Subcutaneous abdominal adipose tissue (tissue), 5 donors: ENCODE results near the gene MAP3K13.
A peak's percentile ranks its signal among the peaks of the same experiment; 100 is the strongest.
"Not testable (repeated sequence)": the region's sequence is repeated elsewhere in the genome, so short reads cannot be mapped to it uniquely, and the experiment has no call there.

ENCODE experiments used
- H3K27ac ChIP-seq: one replicate; pipeline ENCODE4 v1.7.0; 2013; ENCODE audit warnings: low read depth, mild to moderate bottlenecking, inconsistent platforms, low read length, moderate library complexity
- H3K27me3 ChIP-seq, 5 donors: one replicate each; pipeline ENCODE4 v1.7.0; 2013; ENCODE audit warnings: low read length in 5 of 5, inconsistent platforms in 1 of 5; ENCODE audit not compliant: control insufficient read depth in 5 of 5, insufficient read depth in 4 of 5
- H3K36me3 ChIP-seq, 5 donors: one replicate each; pipeline ENCODE4 v1.7.0; 2013; ENCODE audit warnings: low read length in 5 of 5; ENCODE audit not compliant: control insufficient read depth in 5 of 5, insufficient read depth in 5 of 5
- H3K4me1 ChIP-seq, 5 donors: one replicate each; pipeline ENCODE4 v1.7.0; 2013; ENCODE audit warnings: low read length in 5 of 5, mild to moderate bottlenecking in 3 of 5, moderate library complexity in 1 of 5; ENCODE audit not compliant: control insufficient read depth in 5 of 5, insufficient read depth in 5 of 5
- H3K4me3 ChIP-seq, 5 donors: one replicate each; pipeline ENCODE4 v1.7.0; 2013; ENCODE audit warnings: low read length in 5 of 5, low read depth in 1 of 5
- H3K9ac ChIP-seq, 5 donors: one replicate each; pipeline ENCODE4 v1.7.0; 2013; ENCODE audit warnings: low read length in 5 of 5, mild to moderate bottlenecking in 4 of 5, moderate library complexity in 3 of 5
- H3K9me3 ChIP-seq, 5 donors: one replicate each; pipeline ENCODE4 v1.7.0; 2013; ENCODE audit warnings: low read length in 5 of 5; ENCODE audit not compliant: control insufficient read depth in 5 of 5
- donor health status: healthy.
- donor health status: healthy.
- donor health status: healthy.
- donor health status: healthy.
- donor health status: healthy.

The MAP3K13 gene

GRCh38 chr3:185469542-185469941, 106.6 kb downstream of the MAP3K13 start:
- peak overlapping the region in 1 of 5 donors; percentile 16 for H3K9ac ChIP-seq
- no peak overlapping the region for H3K27ac ChIP-seq
- no peaks in the 10 kb centered on the region for H3K27me3 ChIP-seq
- no peaks in the 10 kb centered on the region for H3K4me1 ChIP-seq
- no peaks in the 10 kb centered on the region for H3K9me3 ChIP-seq
- peaks cover 18 to 38% (median 31%) of the 10 kb centered on the region in 5 donors for H3K36me3 ChIP-seq
- H3K4me3 ChIP-seq = no peak overlapping the region

- Histone ChIP-seq H3K27me3 (no peaks in the 10 kb centered on the region), H3K9me3 (no peaks in the 10 kb centered on the region), H3K27ac (no peak overlapping the region), H3K4me3 (no peak overlapping the region), H3K36me3 (peaks cover 18 to 38% (median 31%) of the 10 kb centered on the region in 5 donors), H3K9ac (no peak overlapping the region), H3K4me1 (no peaks in the 10 kb centered on the region)
Measured at GRCh38 chr3:185470323-185470722, 107.4 kb downstream of the MAP3K13 start.

- Histone ChIP-seq H3K36me3 (peaks cover 9 to 30% (median 19%) of the 10 kb centered on the region in 5 donors), H3K27me3 (no peaks in the 10 kb centered on the region), H3K9me3 (no peaks in the 10 kb centered on the region), H3K27ac (no peak overlapping the region), H3K9ac (no peak overlapping the region), H3K4me3 (no peak overlapping the region), H3K4me1 (no peaks in the 10 kb centered on the region)
Measured at GRCh38 chr3:185473290-185473815, 110.4 kb downstream of the MAP3K13 start.

GRCh38 chr3:185474922-185475321, 112.0 kb downstream of the MAP3K13 start:
- peaks cover 9 to 36% (median 20%) of the 10 kb centered on the region in 5 donors for H3K36me3 ChIP-seq
- not testable (repeated sequence) for H3K27me3 ChIP-seq, H3K27ac ChIP-seq, H3K4me1 ChIP-seq, H3K9me3 ChIP-seq, H3K9ac ChIP-seq, H3K4me3 ChIP-seq

- H3K4me3 ChIP-seq = no peak overlapping the region
- no peak overlapping the region for H3K9ac ChIP-seq
- peaks cover 12 to 53% (median 33%) of the 10 kb centered on the region in 5 donors for H3K36me3 ChIP-seq
- no peaks in the 10 kb centered on the region for H3K4me1 ChIP-seq
- no peak overlapping the region for H3K27ac ChIP-seq
- H3K27me3 ChIP-seq = no peaks in the 10 kb centered on the region
- no peaks in the 10 kb centered on the region for H3K9me3 ChIP-seq
Measured at GRCh38 chr3:185477316-185477715, 114.4 kb downstream of the MAP3K13 start.

- no peaks in the 10 kb centered on the region for H3K27me3 ChIP-seq
- no peaks in the 10 kb centered on the region for H3K9me3 ChIP-seq
- H3K4me1 ChIP-seq = no peaks in the 10 kb centered on the region
- H3K4me3 ChIP-seq = no peak overlapping the region
- no peak overlapping the region for H3K27ac ChIP-seq
- peaks cover 18 to 45% (median 24%) of the 10 kb centered on the region in 5 donors for H3K36me3 ChIP-seq
- no peak overlapping the region for H3K9ac ChIP-seq
Measured at GRCh38 chr3:185479373-185479945, 116.5 kb downstream of the MAP3K13 start.

GRCh38 chr3:185484296-185484695, 121.4 kb downstream of the MAP3K13 start:
- Histone ChIP-seq H3K27ac (no peak overlapping the region), H3K27me3 (no peaks in the 10 kb centered on the region), H3K4me1 (no peaks in the 10 kb centered on the region), H3K4me3 (no peak overlapping the region), H3K9ac (no peak overlapping the region), H3K9me3 (no peaks in the 10 kb centered on the region), H3K36me3 (peaks cover 27 to 58% (median 43%) of the 10 kb centered on the region in 5 donors)

GRCh38 chr3:185486394-185486793, 123.5 kb downstream of the MAP3K13 start:
- Histone ChIP-seq H3K27me3 (no peaks in the 10 kb centered on the region), H3K9ac (no peak overlapping the region), H3K9me3 (no peaks in the 10 kb centered on the region), H3K4me1 (no peaks in the 10 kb centered on the region), H3K4me3 (no peak overlapping the region), H3K36me3 (peaks cover 33 to 60% (median 46%) of the 10 kb centered on the region in 5 donors), H3K27ac (no peak overlapping the region)

GRCh38 chr3:185488465-185488864, 125.5 kb downstream of the MAP3K13 start:
- Histone ChIP-seq H3K4me1 (no peaks in the 10 kb centered on the region), H3K4me3 (no peak overlapping the region), H3K27me3 (no peaks in the 10 kb centered on the region), H3K9ac (no peak overlapping the region), H3K9me3 (no peaks in the 10 kb centered on the region), H3K27ac (no peak overlapping the region), H3K36me3 (peaks cover 29 to 61% (median 45%) of the 10 kb centered on the region in 5 donors)

- Histone ChIP-seq H3K36me3 (peaks cover 34 to 71% (median 54%) of the 10 kb centered on the region in 5 donors), H3K27ac (no peak overlapping the region), H3K9me3 (no peaks in the 10 kb centered on the region), H3K4me1 (no peaks in the 10 kb centered on the region), H3K27me3 (no peaks in the 10 kb centered on the region), H3K4me3 (no peak overlapping the region), H3K9ac (no peak overlapping the region)
Measured at GRCh38 chr3:185489462-185489861, 126.5 kb downstream of the MAP3K13 start.
